SK-N-SH (cell line): ENCODE results near the gene ZNF197.
"Not testable (repeated sequence)": the region's sequence is repeated elsewhere in the genome, so short reads cannot be mapped to it uniquely, and the experiment has no call there.

Source experiments
- CTCF ChIP-seq: fragments of 200-600 bp; sonication (generic); IDR thresholded peaks from 2 replicates; pipeline ENCODE4 v1.6.1; 2017; ENCODE audit warnings: antibody characterized with exemption, mild to moderate bottlenecking, moderate library complexity
- EZH2phosphoT487 ChIP-seq: fragments of 200-600 bp; sonication (generic); IDR thresholded peaks from 2 replicates; pipeline ENCODE4 v1.6.1; 2017; ENCODE audit warnings: low read depth, mixed run types, mild to moderate bottlenecking, antibody characterized with exemption, moderate library complexity, borderline replicate concordance
- GATA2 ChIP-seq: sonication (generic); formaldehyde crosslinking; IDR thresholded peaks from 2 replicates; pipeline ENCODE4 v1.5.0; 2020; ENCODE audit warnings: mild to moderate bottlenecking, missing genetic modification reagents
- NRF1 ChIP-seq: IDR thresholded peaks from 2 replicates; pipeline ENCODE4 v1.6.1; 2012; ENCODE audit warnings: low read depth, mild to moderate bottlenecking, low read length
- PBX3 ChIP-seq: IDR thresholded peaks from 2 replicates; pipeline ENCODE4; 2012
- POLR2AphosphoS5 ChIP-seq: IDR thresholded peaks from 2 replicates; pipeline ENCODE4 v1.6.1; 2012; ENCODE audit warnings: low read depth, low read length
- RAD21 ChIP-seq: IDR thresholded peaks from 2 replicates; pipeline ENCODE4 v1.6.1; 2012; ENCODE audit warnings: mild to moderate bottlenecking, low read length
- TAF1 ChIP-seq: IDR thresholded peaks from 2 replicates; pipeline ENCODE4 v1.6.1; 2012; ENCODE audit warnings: low read depth, mild to moderate bottlenecking, low read length, moderate library complexity, borderline replicate concordance
- TCF12 ChIP-seq: IDR thresholded peaks from 2 replicates; pipeline ENCODE4 v1.4.0; 2012
- TEAD4 ChIP-seq: IDR thresholded peaks from 2 replicates; pipeline ENCODE4 v1.4.0; 2012; ENCODE audit warnings: mild to moderate bottlenecking, borderline replicate concordance; ENCODE audit not compliant: insufficient read depth
- YY1 ChIP-seq: IDR thresholded peaks from 2 replicates; pipeline ENCODE4 v1.4.0; 2012; ENCODE audit warnings: low read depth, mild to moderate bottlenecking

- TF ChIP-seq CTCF; PBX3; EZH2phosphoT487; NRF1; GATA2 (CRISPR knock-in tag); RAD21; POLR2AphosphoS5; TCF12; TEAD4; TAF1; YY1: not testable (repeated sequence)
These were observed 43.9 kb upstream of the ZNF197 start for GRCh38 chr3:44580971-44581370.
